ENCODE data around the gene CPLX4. TPM values are rescaled to one million over a fixed set of nuclear protein-coding genes. Genes with fewer than 3 reads are reported as not detected.

CPLX4 gene
- total RNA-seq, 2 donors from 2014 or later, result not detected

DNA sequence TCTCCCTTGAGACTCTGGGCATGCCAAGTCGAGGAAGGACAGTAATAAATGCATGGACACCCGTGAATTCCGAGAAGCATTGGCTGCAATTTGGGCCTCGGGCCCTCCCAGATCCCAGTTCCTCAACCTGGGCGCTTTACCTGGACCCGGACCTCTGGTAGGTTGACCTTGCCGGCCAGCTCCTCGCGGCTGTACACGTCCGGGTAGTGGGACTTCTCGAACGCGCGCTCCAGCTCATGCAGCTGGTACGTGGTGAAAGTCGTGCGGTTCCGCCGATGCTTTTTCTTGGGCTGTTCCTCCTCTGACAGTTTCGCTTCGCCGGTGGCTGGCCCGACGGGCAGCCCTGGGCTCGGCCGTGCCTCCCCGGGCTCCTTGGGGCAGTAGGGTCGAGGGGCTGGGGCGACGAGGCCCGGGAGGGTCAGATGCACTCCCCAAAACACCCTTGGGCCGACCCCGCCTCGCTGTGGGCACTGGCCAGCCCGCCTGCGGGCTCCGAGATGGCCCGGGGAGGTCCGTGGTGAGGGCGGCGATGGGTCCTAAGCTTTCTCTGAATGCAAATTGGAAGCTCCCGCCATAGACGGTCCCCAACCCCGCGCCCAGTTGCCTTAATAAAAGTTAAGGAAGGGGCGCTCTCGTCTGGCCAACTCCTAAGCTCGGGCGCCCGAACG lies 46.1 kb downstream of the CPLX4 start:
- no peak for ATAC-seq
- Mint-ChIP-seq H3K4me3 (peak overlapping the region; percentile 53), H3K27me3 (peaks cover 83% of the 10 kb centered on the region), H3K27ac (no peak overlapping the region), H3K4me1 (peaks cover 28% of the 10 kb centered on the region), H3K36me3 (ENCODE audit: low read depth) (peaks cover 3% of the 10 kb centered on the region)
- no peaks in the 10 kb centered on the region for H3K9me3 ChIP-seq (ENCODE audit: control insufficient read depth, low read length, poor library complexity, severe bottlenecking)
- DNase-seq, result no peak

DNA sequence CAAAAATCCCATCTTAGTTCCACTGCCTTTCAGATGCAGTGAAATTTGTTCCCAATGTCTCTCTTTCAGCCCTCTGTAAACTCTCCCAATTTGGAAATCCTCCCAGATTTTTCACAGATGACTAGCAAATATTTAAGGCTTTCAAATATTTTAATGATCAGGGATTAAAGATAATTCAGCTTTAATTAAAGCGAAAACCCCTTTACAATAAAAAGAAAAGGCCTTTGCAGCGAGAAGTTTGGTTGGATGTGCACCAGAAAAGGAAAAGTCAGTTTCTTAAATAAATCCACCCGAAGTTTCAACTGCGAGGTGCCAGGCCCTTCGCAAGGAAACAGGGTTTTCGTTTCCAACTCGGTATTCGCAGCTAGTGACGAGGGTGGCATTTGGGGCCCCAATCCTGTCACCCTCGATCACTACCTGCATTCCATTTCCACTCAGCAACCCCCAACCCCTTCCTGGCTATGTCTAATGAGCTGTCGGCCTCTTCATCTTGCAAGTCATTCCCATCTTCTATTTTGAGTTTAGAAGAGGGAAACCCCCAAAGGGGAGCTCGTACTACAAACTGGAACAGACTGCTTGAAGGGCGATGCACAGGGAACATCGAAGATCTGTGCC lies 46.7 kb downstream of the CPLX4 start:
- H3K9me3 ChIP-seq (ENCODE audit: control insufficient read depth, low read length, poor library complexity, severe bottlenecking), result no peaks in the 10 kb centered on the region
- H3K27ac Mint-ChIP-seq, result no peak overlapping the region
- peaks cover 4% of the 10 kb centered on the region for H3K36me3 Mint-ChIP-seq (ENCODE audit: low read depth)
- H3K4me3 Mint-ChIP-seq, result peak overlapping the region; percentile 53
- peaks cover 28% of the 10 kb centered on the region for H3K4me1 Mint-ChIP-seq
- DNase-seq (no peak), ATAC-seq (no peak)
- H3K27me3 Mint-ChIP-seq, result peaks cover 83% of the 10 kb centered on the region

DNA sequence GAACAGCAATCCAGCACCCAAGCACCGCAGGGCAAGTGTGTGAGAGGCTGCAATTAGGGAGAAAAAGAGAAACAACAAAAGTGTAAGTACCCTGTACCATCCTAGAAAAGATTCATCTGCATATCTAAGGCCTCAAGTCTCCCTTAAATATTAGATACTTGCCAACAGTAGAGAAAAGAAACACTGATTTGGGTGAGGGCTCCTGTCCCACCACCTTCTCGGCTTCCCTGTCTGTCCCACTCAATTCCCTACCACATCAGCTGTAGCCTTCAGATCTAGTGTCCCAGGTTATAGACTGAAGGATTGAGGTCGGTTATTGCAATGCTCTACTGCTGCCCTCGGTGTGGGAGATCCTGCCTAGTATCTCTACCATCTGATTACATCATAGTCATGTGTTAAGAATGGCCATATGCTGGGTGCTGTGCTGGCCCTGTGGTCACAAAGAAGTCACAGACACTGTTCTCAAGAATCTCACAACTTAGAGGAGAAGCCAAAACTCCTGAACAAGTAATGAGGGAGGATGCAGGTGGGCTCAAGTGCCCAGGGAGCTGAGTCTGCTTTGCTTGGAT lies 47.7 kb downstream of the CPLX4 start:
- peaks cover 31% of the 10 kb centered on the region for H3K4me1 Mint-ChIP-seq
- no peak for ATAC-seq
- peaks cover 6% of the 10 kb centered on the region for H3K36me3 Mint-ChIP-seq (ENCODE audit: low read depth)
- H3K4me3 Mint-ChIP-seq, result no peak overlapping the region
- no peak overlapping the region for H3K27ac Mint-ChIP-seq
- H3K27me3 Mint-ChIP-seq, result peaks cover 83% of the 10 kb centered on the region
- no peaks in the 10 kb centered on the region for H3K9me3 ChIP-seq (ENCODE audit: control insufficient read depth, low read length, poor library complexity, severe bottlenecking)
- DNase-seq, result no peak

DNA sequence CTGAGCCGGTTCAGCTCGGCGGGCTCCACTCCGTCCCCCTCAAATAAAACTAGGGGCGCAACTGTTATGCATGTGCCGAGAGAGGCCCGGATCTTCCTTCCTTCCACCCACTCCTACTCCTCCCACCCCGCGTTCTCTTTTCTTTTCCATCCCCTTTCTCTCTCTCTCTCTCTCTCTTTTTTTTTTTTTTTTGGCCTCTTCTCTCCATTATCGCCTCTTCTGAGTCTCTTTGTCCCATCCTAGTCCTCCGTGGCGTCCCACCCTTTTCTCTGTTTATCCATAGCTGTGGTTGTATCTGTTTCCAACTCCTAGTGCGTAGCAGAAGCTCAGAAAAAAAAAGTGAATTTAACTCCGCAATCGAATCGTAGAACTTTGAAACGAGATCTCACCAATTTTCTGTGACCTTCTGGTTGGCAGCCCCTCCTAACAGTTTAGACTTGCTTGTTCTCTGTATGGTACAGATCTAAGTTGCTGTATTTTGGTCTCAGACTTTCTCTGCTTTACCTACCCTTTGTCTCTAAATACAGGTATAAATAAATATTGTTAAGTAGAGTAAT lies 48.8 kb downstream of the CPLX4 start:
- H3K9me3 ChIP-seq (ENCODE audit: control insufficient read depth, low read length, poor library complexity, severe bottlenecking), result no peaks in the 10 kb centered on the region
- DNase-seq, result no peak
- Mint-ChIP-seq H3K27me3 (peaks cover 82% of the 10 kb centered on the region), H3K36me3 (ENCODE audit: low read depth) (peaks cover 6% of the 10 kb centered on the region), H3K4me3 (peak overlapping the region; percentile 69), H3K4me1 (peaks cover 30% of the 10 kb centered on the region), H3K27ac (peak overlapping the region; percentile 1)
- no peak for ATAC-seq

DNA sequence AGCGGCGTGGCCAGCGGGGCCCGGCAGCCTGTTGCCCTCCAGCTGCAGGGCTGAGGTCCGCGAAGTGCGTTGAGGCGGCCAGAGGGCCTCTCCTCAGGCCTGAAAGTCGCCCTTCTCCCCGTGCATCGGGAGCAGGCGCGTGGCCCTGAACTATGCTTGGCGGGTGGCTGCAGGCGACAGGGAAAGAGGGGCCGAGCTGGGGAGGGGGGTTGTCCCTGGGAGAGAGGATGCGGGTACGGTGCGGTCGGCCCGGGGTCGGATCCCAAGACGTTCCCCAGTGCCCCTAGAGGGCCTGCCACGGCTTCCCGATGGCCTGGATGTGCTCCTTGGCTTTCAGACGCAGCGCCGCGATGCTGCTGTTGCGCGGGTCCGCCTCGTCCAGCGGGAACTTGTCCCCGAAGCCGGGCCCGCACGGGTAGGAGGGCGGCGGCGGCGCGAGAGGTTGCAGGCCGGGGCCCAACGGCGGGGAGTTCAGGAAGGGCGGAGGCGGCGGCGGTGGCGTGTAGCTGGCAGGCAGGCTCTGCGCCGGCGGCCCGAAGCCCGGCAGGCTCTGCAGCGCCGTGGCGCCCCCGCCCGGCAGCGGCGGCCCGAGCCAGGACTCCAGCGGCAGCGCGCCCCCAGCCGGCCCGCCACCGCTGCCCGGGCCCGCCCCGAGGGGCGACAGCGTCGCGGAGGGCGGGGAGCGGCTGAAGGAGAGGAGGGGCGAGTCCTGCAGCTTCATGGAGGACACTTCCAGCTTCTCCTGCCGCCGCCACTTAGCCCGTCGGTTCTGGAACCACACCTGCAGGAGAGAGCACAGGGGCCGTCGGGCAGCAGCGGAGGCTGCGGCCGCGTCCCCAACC lies 49.5 kb downstream of the CPLX4 start:
- peaks cover 82% of the 10 kb centered on the region for H3K27me3 Mint-ChIP-seq
- H3K4me3 Mint-ChIP-seq, result peak overlapping the region; percentile 73
- no peaks in the 10 kb centered on the region for H3K9me3 ChIP-seq (ENCODE audit: control insufficient read depth, low read length, poor library complexity, severe bottlenecking)
- ATAC-seq, result peak; percentile 64
- H3K4me1 Mint-ChIP-seq, result peaks cover 29% of the 10 kb centered on the region
- no peak for DNase-seq
- H3K36me3 Mint-ChIP-seq (ENCODE audit: low read depth), result peaks cover 6% of the 10 kb centered on the region
- H3K27ac Mint-ChIP-seq, result no peak overlapping the region

DNA sequence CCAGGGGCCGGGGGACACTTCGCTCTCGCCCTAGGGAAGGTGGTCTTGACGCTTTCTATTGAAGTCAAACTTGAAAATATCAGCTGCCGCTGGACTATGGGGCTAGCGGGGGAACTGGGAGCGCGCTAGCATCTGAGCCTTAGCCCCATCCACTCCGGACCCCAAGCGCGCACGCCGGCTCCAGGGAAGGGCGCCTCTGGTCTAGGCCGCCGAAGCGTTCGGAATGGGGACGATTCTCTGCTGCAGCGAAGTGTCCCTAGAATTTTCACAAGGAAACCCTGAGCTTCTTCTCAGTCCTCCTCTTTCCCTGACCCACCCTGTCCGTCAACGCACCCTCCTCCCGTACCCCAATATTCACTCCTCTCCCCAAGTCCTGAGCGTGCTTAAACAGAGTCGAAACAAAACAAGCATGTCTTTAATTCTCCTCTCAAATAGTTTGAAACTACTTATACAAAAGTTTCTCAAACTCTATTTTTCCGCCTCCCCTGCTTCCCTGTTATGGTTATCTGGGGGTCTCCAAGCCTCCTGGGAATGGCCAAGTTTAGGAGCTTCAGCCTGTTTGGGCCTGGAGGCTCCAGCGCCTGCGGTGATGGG lies 50.2 kb downstream of the CPLX4 start:
- H3K4me3 Mint-ChIP-seq, result peak overlapping the region; percentile 73

DNA sequence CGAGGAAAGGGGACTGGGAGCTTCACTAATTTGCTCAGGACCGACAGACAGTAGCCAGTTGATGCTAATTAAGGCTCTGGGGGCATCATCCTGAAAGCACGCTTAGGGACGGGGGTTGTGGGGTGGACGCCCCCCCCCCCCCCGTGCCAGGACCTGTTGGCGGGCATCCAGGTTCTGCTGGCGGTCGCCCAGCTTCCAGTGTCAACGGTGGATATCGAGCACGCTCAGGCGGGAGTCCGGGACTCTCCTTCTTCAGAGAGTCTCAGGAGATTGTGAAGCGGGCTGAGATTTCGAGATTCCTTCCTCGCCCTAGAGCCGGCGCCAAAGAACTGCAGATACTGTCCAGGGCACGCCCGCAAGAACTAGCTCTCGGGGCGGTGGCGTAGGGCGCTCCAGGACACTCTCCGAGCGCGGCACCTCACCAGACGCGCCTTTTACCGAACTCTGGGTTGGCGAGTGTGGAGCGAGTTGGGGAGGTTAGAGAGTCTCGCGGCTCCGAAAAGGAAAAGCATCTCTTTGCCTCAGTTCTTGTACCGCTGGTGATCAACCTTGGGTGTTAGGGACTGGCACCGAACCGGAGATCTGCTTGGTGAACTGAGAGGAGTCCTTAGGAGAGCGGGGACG lies 50.8 kb downstream of the CPLX4 start:
- DNase-seq, result no peak
- Mint-ChIP-seq H3K36me3 (ENCODE audit: low read depth) (peaks cover 6% of the 10 kb centered on the region), H3K27me3 (peaks cover 91% of the 10 kb centered on the region), H3K4me3 (peak overlapping the region; percentile 73), H3K27ac (no peak overlapping the region), H3K4me1 (peaks cover 25% of the 10 kb centered on the region)
- H3K9me3 ChIP-seq (ENCODE audit: control insufficient read depth, low read length, poor library complexity, severe bottlenecking), result no peaks in the 10 kb centered on the region
- no peak for ATAC-seq

More for the DNA sequence above, 50.2 kb downstream of the CPLX4 start:
- H3K9me3 ChIP-seq (ENCODE audit: control insufficient read depth, low read length, poor library complexity, severe bottlenecking), result no peaks in the 10 kb centered on the region
- peaks cover 6% of the 10 kb centered on the region for H3K36me3 Mint-ChIP-seq (ENCODE audit: low read depth)
- no peak overlapping the region for H3K27ac Mint-ChIP-seq
- ATAC-seq (no peak), DNase-seq (no peak)
- H3K27me3 Mint-ChIP-seq, result peaks cover 85% of the 10 kb centered on the region
- peaks cover 25% of the 10 kb centered on the region for H3K4me1 Mint-ChIP-seq

DNA sequence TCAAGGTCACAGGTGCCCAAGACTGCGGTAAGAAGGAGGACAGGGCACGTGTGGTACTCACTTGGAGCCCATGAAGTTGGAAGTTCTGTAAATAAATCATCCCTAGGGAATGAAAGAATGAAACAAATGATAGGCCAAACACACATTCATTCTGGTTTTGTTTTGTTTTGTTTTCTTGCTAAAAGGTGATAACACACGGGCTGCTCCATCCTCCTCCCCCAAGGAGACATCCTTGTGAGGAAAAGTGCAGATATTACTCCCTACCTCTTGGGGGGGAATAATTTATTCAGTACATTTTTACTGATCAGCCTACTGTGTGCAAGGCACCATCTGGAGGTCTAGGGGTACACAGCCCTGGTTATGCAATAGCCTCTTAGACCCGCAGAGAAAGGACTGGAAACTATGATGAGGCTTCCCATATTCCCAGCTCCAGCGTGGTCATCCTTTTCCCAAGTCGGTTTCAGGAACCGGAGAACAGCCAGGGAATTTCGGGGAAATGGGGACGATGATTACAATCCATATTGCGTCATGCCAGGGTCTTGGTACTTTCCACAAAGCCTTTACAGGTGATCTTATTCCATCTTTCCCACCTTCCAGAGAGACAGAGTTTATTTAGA lies 51.5 kb downstream of the CPLX4 start:
- Mint-ChIP-seq H3K27me3 (peaks cover 92% of the 10 kb centered on the region), H3K27ac (no peak overlapping the region), H3K4me3 (no peak overlapping the region), H3K4me1 (peaks cover 25% of the 10 kb centered on the region), H3K36me3 (ENCODE audit: low read depth) (peaks cover 6% of the 10 kb centered on the region)
- no peaks in the 10 kb centered on the region for H3K9me3 ChIP-seq (ENCODE audit: control insufficient read depth, low read length, poor library complexity, severe bottlenecking)
- no peak for DNase-seq
- ATAC-seq, result no peak

DNA sequence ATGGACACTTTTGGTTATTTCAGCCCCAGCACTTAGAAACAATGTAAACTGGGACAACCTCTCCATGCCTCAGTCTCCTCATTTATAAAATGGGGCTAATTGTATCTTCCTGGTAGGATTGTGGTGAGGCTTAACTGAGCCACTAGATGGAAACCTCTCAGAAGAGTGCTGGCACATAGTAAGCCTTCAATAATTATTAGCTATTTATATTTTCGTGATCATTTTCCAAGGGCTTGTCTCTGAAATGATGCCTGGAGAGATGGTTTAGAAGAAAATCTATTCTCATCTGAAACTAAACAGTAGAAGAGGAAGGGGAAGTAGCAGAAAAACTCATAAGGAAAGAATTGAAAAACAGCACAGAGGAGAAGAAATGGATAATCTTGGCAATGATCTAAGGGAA lies 52.0 kb downstream of the CPLX4 start:
- no peaks in the 10 kb centered on the region for H3K9me3 ChIP-seq (ENCODE audit: control insufficient read depth, low read length, poor library complexity, severe bottlenecking)
- H3K27ac Mint-ChIP-seq, result no peak overlapping the region
- peaks cover 6% of the 10 kb centered on the region for H3K36me3 Mint-ChIP-seq (ENCODE audit: low read depth)
- peak overlapping the region; percentile 72 for H3K4me3 Mint-ChIP-seq
- H3K4me1 Mint-ChIP-seq, result peaks cover 22% of the 10 kb centered on the region
- ATAC-seq (no peak), DNase-seq (no peak)
- H3K27me3 Mint-ChIP-seq, result peaks cover 89% of the 10 kb centered on the region

DNA sequence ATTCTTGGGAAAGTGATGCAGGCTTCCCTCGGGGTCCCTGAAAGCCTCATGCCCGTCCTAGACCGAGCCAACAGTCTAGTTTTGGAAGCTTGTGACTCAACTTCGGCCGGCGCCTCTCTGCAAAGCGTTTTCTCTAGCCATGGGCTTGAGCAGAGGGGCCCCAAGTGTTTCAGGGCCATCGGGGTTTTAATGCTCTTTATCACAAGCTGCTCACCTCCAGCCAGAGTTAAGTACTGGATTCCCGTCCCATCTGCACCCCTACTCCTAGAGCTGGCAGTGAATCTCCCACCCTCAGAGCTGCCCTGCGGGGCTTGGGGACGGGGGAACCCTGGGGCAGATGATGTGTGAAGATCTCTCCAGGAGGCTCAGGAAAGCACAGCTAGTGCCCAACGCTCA lies 52.5 kb downstream of the CPLX4 start:
- peaks cover 6% of the 10 kb centered on the region for H3K36me3 Mint-ChIP-seq (ENCODE audit: low read depth)
- H3K9me3 ChIP-seq (ENCODE audit: control insufficient read depth, low read length, poor library complexity, severe bottlenecking), result no peaks in the 10 kb centered on the region
- no peak for DNase-seq
- H3K4me1 Mint-ChIP-seq, result peaks cover 22% of the 10 kb centered on the region
- no peak for ATAC-seq
- peaks cover 84% of the 10 kb centered on the region for H3K27me3 Mint-ChIP-seq
- H3K4me3 Mint-ChIP-seq, result peak overlapping the region; percentile 72
- no peak overlapping the region for H3K27ac Mint-ChIP-seq

DNA sequence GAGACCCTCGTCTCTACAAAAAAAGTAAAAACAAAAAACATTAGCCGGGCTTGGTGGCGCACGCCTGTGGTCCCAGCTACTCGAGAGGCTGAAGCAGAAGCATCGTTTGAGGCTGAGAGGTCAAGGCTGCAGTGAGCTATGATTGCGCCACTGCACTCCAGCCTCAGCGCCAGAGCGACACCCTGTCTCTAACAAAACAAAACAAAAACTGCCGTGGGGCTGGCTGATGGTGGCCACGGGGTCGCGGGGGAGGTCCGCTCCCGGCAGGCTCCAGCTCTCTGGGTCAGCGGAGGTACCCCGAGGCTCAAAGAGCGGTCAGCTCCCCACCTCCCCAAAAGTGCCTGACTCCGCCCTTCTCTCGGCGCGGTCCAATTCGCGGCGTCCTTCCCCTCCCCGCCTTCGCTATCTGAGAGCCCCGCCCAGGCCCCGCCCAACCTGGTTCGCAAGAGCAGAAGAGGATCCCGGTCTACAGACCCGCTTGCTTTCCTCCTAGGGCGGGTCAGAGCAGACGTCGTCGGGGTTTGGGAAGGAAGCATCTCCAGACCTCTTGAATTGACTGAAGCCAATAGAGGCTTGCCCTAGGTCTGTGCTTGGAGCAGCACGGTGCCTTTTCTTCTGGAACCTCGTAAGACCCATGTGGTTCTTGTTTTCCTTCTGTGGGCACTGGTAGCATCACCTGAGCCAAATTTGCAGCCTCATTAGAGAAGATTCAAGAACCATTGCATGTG lies 53.0 kb downstream of the CPLX4 start:
- DNase-seq, result no peak
- H3K36me3 Mint-ChIP-seq (ENCODE audit: low read depth), result peaks cover 6% of the 10 kb centered on the region
- ATAC-seq, result peak; percentile 57
- H3K27ac Mint-ChIP-seq, result no peak overlapping the region
- no peaks in the 10 kb centered on the region for H3K9me3 ChIP-seq (ENCODE audit: control insufficient read depth, low read length, poor library complexity, severe bottlenecking)
- peaks cover 83% of the 10 kb centered on the region for H3K27me3 Mint-ChIP-seq
- H3K4me1 Mint-ChIP-seq, result peaks cover 22% of the 10 kb centered on the region
- H3K4me3 Mint-ChIP-seq, result peak overlapping the region; percentile 72

All from T-helper 17 cell (primary cell).